OCI-LY7 (cell line): Measurements from ENCODE around the gene MIS12. TPM values are rescaled to one million over a fixed set of nuclear protein-coding genes. Genes with fewer than 3 reads are reported as not detected.

Experiments
- BruUV-seq: library from RNA; stranded (reverse); fragments of 400-500 nt; replicated peaks from 2 replicates; lab custom pipeline; 2021; lab: Mats Ljungman, UMichigan
- CTCF ChIA-PET: fragments of 300-600 bp; sonication (Branson Sonifier 250); formaldehyde crosslinking; loops from one replicate; lab custom pipeline; 2022; ENCODE audit warnings: antibody characterized with exemption; ENCODE audit not compliant: unreplicated experiment; lab: Charles Lee
- POLR2A ChIA-PET: fragments of 300-600 bp; sonication (Branson Sonifier 250); formaldehyde crosslinking; loops from one replicate; lab custom pipeline; 2022; ENCODE audit warnings: antibody characterized with exemption; lab: Charles Lee
- DNase-seq: peaks from one replicate; pipeline ENCODE4 v3.0.0-alpha.2; 2015; ENCODE audit warnings: low spot score
- H2AFZ ChIP-seq: fragments of 200-600 bp; sonication (generic), shearing (Covaris generic); 2 replicates; pipeline ENCODE4 v1.6.1; 2014; ENCODE audit warnings: mild to moderate bottlenecking, antibody characterized with exemption, low read length, moderate library complexity
- H3K27ac ChIP-seq: fragments of 200-600 bp; sonication (generic); 2 replicates; pipeline ENCODE4 v1.5.1; 2014; ENCODE audit warnings: mixed run types, low read depth, mild to moderate bottlenecking, moderate library complexity, low read length, inconsistent platforms; ENCODE audit not compliant: poor library complexity, severe bottlenecking
- H3K36me3 ChIP-seq: fragments of 200-600 bp; sonication (generic); 2 replicates; pipeline ENCODE4 v1.6.1; 2014; ENCODE audit warnings: mild to moderate bottlenecking, antibody characterized with exemption, low read length, moderate library complexity, mixed read lengths; ENCODE audit not compliant: insufficient read depth
- H3K4me1 ChIP-seq: fragments of 200-600 bp; sonication (generic); 2 replicates; pipeline ENCODE4 v1.5.1; 2014; ENCODE audit warnings: mild to moderate bottlenecking, low read length; ENCODE audit not compliant: insufficient read depth, poor library complexity, severe bottlenecking
- H3K4me2 ChIP-seq: fragments of 200-600 bp; sonication (generic); 2 replicates; pipeline ENCODE4 v1.6.1; 2014; ENCODE audit warnings: mild to moderate bottlenecking, low read length
- H3K4me3 ChIP-seq: fragments of 200-600 bp; sonication (generic); 2 replicates; pipeline ENCODE4 v1.5.1; 2014; ENCODE audit warnings: mild to moderate bottlenecking, low read depth, low read length; ENCODE audit not compliant: poor library complexity, severe bottlenecking
- H3K79me2 ChIP-seq: fragments of 200-600 bp; sonication (generic); 2 replicates; pipeline ENCODE4 v1.6.1; 2016; ENCODE audit warnings: low read depth, mild to moderate bottlenecking, low read length, moderate library complexity, mixed read lengths; ENCODE audit not compliant: insufficient read depth
- H3K9me2 ChIP-seq: fragments of 200-600 bp; sonication (generic); 2 replicates; pipeline ENCODE4 v1.6.1; 2016; ENCODE audit warnings: mild to moderate bottlenecking, low read length, mixed read lengths; ENCODE audit not compliant: insufficient read depth
- H3K9me3 ChIP-seq: fragments of 200-600 bp; sonication (generic); 2 replicates; pipeline ENCODE4 v1.6.1; 2014; ENCODE audit warnings: mild to moderate bottlenecking, mixed run types, low read length, mixed read lengths
- H4K20me1 ChIP-seq: fragments of 200-600 bp; sonication (generic); 2 replicates; pipeline ENCODE4 v1.6.1; 2014; ENCODE audit warnings: mild to moderate bottlenecking, antibody characterized with exemption, low read length, moderate library complexity, mixed read lengths; ENCODE audit not compliant: insufficient read depth
- EZH2phosphoT487 ChIP-seq: fragments of 200-600 bp; sonication (generic); IDR thresholded peaks from 2 replicates; pipeline ENCODE4 v1.6.1; 2018; ENCODE audit warnings: low read depth, borderline replicate concordance, mild to moderate bottlenecking, mixed run types, antibody characterized with exemption, low read length, moderate library complexity, mixed read lengths
- intact Hi-C: fragments of 100-400 bp; cut with micrococcal nuclease; formaldehyde crosslinking; loops from one replicate; pipeline ENCODE4 v1.10.0; 2022; ENCODE audit not compliant: unreplicated experiment
- total RNA-seq, 2 experiments: library from RNA; depleted of rRNA in 1 of 2; stranded (reverse); fragments of >200 nt in 1 of 2; shearing (Covaris generic) in 1 of 2; gene quantifications; 2 replicates each; pipeline ENCODE4 v1.2.3, GENCODE V29; 2014 to 2022
- TF ChIP-seq, protein P1 (sequence below): fragments of 200-600 bp; sonication (generic); conservative IDR thresholded peaks from 2 replicates; pipeline ENCODE4 v1.5.1; 2014; ENCODE audit warnings: mild to moderate bottlenecking, antibody characterized with exemption, low read length, moderate library complexity, mixed read lengths

Gene MIS12
- total RNA-seq, 2 experiments from 2014 or later, result 26.4 to 35.0 TPM

DNA sequence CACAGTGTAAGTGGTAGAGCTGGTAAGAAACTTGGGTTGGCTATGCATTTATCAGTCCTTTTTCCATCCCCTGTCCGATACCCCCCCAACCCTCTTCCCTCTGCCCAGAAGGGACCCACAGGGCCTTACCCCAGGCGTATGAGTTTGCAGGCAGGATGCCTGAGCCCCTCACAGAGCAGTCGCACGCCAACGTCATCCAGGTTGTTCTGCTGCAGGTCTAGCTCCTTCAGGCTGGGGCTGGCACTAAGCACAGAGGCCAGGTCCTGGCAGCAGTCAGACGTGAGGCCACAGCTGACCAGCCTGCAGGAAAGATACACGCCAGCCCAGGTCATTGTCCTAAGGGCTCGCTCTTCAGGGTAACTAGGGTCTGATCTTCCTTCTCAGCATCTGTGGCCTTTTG, 52.9 kb downstream of the MIS12 start:
- intact Hi-C loops, result no loop called here
- H3K4me2 ChIP-seq, result no peak overlapping the region
- H3K4me1 ChIP-seq, result no peaks in the 10 kb centered on the region
- no TSS peak for BruUV-seq
- TF ChIP-seq EZH2phosphoT487, result no peak
- TF ChIP-seq, protein P1, sequence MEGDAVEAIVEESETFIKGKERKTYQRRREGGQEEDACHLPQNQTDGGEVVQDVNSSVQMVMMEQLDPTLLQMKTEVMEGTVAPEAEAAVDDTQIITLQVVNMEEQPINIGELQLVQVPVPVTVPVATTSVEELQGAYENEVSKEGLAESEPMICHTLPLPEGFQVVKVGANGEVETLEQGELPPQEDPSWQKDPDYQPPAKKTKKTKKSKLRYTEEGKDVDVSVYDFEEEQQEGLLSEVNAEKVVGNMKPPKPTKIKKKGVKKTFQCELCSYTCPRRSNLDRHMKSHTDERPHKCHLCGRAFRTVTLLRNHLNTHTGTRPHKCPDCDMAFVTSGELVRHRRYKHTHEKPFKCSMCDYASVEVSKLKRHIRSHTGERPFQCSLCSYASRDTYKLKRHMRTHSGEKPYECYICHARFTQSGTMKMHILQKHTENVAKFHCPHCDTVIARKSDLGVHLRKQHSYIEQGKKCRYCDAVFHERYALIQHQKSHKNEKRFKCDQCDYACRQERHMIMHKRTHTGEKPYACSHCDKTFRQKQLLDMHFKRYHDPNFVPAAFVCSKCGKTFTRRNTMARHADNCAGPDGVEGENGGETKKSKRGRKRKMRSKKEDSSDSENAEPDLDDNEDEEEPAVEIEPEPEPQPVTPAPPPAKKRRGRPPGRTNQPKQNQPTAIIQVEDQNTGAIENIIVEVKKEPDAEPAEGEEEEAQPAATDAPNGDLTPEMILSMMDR, result no peak
- ChIA-PET POLR2A (no interaction called here), CTCF (no interaction called here)
- H3K9me2 ChIP-seq, result no peaks in the 10 kb centered on the region
- no peak overlapping the region for H2AFZ ChIP-seq
- H4K20me1 ChIP-seq, result no peaks in the 10 kb centered on the region
- H3K4me3 ChIP-seq, result no peak overlapping the region
- H3K9me3 ChIP-seq, result no peaks in the 10 kb centered on the region
- H3K27ac ChIP-seq, result no peak overlapping the region
- H3K79me2 ChIP-seq, result no peaks in the 10 kb centered on the region
- no peak for DNase-seq
- H3K36me3 ChIP-seq, result no peaks in the 10 kb centered on the region

- Histone ChIP-seq H3K4me1 (no peaks in the 10 kb centered on the region), H3K27ac (no peak overlapping the region), H3K4me3 (no peak overlapping the region), H3K79me2 (no peaks in the 10 kb centered on the region), H3K4me2 (no peak overlapping the region), H2AFZ (no peak overlapping the region), H3K36me3 (no peaks in the 10 kb centered on the region), H3K9me2 (no peaks in the 10 kb centered on the region), H4K20me1 (no peaks in the 10 kb centered on the region), H3K9me3 (no peaks in the 10 kb centered on the region)
- intact Hi-C loops, result no loop called here
- ChIA-PET CTCF (no interaction called here), POLR2A (no interaction called here)
- no TSS peak for BruUV-seq
- TF ChIP-seq, protein P1, result no peak
- no peak for TF ChIP-seq EZH2phosphoT487
- no peak for DNase-seq
Measured at GRCh38 chr17:5540321-5540720, 54.0 kb downstream of the MIS12 start.

Other genes with a start within 250 kb of the MIS12 start
- 53.2 and 58.6 TPM in 2 replicates for gene RABEP1, start 204.3 kb upstream of the MIS12 start, total RNA-seq (2014; rRNA removed; shearing (Covaris generic))
- 60.8 and 70.9 TPM in 2 replicates for gene RABEP1, start 204.3 kb upstream of the MIS12 start, total RNA-seq (2022)
- 214 and 238 TPM in 2 replicates for gene NUP88, start 66.9 kb upstream of the MIS12 start, total RNA-seq (2014; rRNA removed; shearing (Covaris generic))
- gene NUP88, start 66.9 kb upstream of the MIS12 start, total RNA-seq (2022), result 262 and 267 TPM in 2 replicates
- gene RPAIN, start 66.4 kb upstream of the MIS12 start, total RNA-seq (2014; rRNA removed; shearing (Covaris generic)), result 86.3 and 99.6 TPM in 2 replicates
- 88.9 and 108 TPM in 2 replicates for gene RPAIN, start 66.4 kb upstream of the MIS12 start, total RNA-seq (2022)
- 257 and 260 TPM in 2 replicates for gene C1QBP, start 47.4 kb upstream of the MIS12 start, total RNA-seq (2014; rRNA removed; shearing (Covaris generic))
- gene C1QBP, start 47.4 kb upstream of the MIS12 start, total RNA-seq (2022), result 264 and 322 TPM in 2 replicates
- gene DHX33, start 17.6 kb upstream of the MIS12 start, total RNA-seq (2014; rRNA removed; shearing (Covaris generic)), result 19.1 and 24.0 TPM in 2 replicates
- 35.2 and 38.4 TPM in 2 replicates for gene DHX33, start 17.6 kb upstream of the MIS12 start, total RNA-seq (2022)
- gene DERL2, start 388 bp upstream of the MIS12 start, total RNA-seq (2014; rRNA removed; shearing (Covaris generic)), result 25.8 and 28.1 TPM in 2 replicates
- 56.3 and 56.9 TPM in 2 replicates for gene DERL2, start 388 bp upstream of the MIS12 start, total RNA-seq (2022)
- 14.3 and 18.7 TPM in 2 replicates for gene NLRP1, start 97.9 kb downstream of the MIS12 start, total RNA-seq (2014; rRNA removed; shearing (Covaris generic))
- 24.6 and 27.5 TPM in 2 replicates for gene NLRP1, start 97.9 kb downstream of the MIS12 start, total RNA-seq (2022)